DOHH2 (cell line): ENCODE measurements around the gene LGR5.

Source experiments
- H3F3A ChIP-seq: fragments of 200-600 bp; sonication (generic), shearing (Covaris generic); 2 replicates; pipeline ENCODE4 v1.6.0; 2016; ENCODE audit warnings: antibody characterized with exemption, mild to moderate bottlenecking; ENCODE audit not compliant: control insufficient read depth, insufficient read depth
- H3K27ac ChIP-seq: fragments of 200-600 bp; sonication (generic); 2 replicates; pipeline ENCODE4 v1.5.1; 2014; ENCODE audit warnings: low read depth, mild to moderate bottlenecking, low read length, moderate library complexity
- H3K27me3 ChIP-seq: fragments of 200-600 bp; sonication (generic); 2 replicates; pipeline ENCODE4 v1.6.1; 2014; ENCODE audit warnings: mild to moderate bottlenecking, low read length, mixed read lengths; ENCODE audit not compliant: control insufficient read depth
- H3K36me3 ChIP-seq: fragments of 200-600 bp; sonication (generic); 2 replicates; pipeline ENCODE4 v1.6.1; 2014; ENCODE audit warnings: mild to moderate bottlenecking, low read length, moderate library complexity, mixed read lengths; ENCODE audit not compliant: control insufficient read depth
- H3K4me1 ChIP-seq: fragments of 200-600 bp; sonication (generic); 2 replicates; pipeline ENCODE4 v1.6.1; 2014; ENCODE audit warnings: mild to moderate bottlenecking, low read length, mixed read lengths; ENCODE audit not compliant: control insufficient read depth
- H3K4me2 ChIP-seq: fragments of 200-600 bp; sonication (generic); 2 replicates; pipeline ENCODE4 v1.6.0; 2014; ENCODE audit warnings: mild to moderate bottlenecking, low read length, moderate library complexity
- H3K4me3 ChIP-seq: fragments of 200-600 bp; sonication (generic); 2 replicates; pipeline ENCODE4 v1.5.1; 2014; ENCODE audit warnings: mild to moderate bottlenecking, low read length, mixed read lengths
- H3K79me2 ChIP-seq: fragments of 200-600 bp; sonication (generic); 2 replicates; pipeline ENCODE4 v1.6.1; 2014; ENCODE audit warnings: mild to moderate bottlenecking, low read length, mixed read lengths; ENCODE audit not compliant: control insufficient read depth
- H3K9me2 ChIP-seq: fragments of 200-600 bp; sonication (generic); replicated peaks from 2 replicates; pipeline ENCODE4 v1.6.1; 2014; ENCODE audit warnings: mild to moderate bottlenecking, low read length, mixed read lengths; ENCODE audit not compliant: control insufficient read depth
- H3K9me3 ChIP-seq: fragments of 200-600 bp; sonication (generic); 2 replicates; pipeline ENCODE4 v1.6.1; 2014; ENCODE audit warnings: antibody characterized with exemption, low read length, mixed read lengths; ENCODE audit not compliant: control insufficient read depth, insufficient read depth
- H4K20me1 ChIP-seq: fragments of 200-600 bp; sonication (generic); 2 replicates; pipeline ENCODE4 v1.6.0; 2014; ENCODE audit warnings: low read depth, mild to moderate bottlenecking, antibody characterized with exemption, low read length, moderate library complexity; ENCODE audit not compliant: control insufficient read depth, insufficient read depth
- EZH2phosphoT487 ChIP-seq: fragments of 200-600 bp; sonication (generic); IDR thresholded peaks from 2 replicates; pipeline ENCODE4 v1.6.1; 2017; ENCODE audit warnings: borderline replicate concordance, mild to moderate bottlenecking, antibody characterized with exemption, low read length, moderate library complexity, mixed read lengths
- TF ChIP-seq, protein P1 (sequence below): fragments of 200-600 bp; sonication (generic); IDR thresholded peaks from one replicate; pipeline ENCODE4 v1.5.1; 2014; ENCODE audit warnings: antibody characterized with exemption, mild to moderate bottlenecking, low read depth, low read length; ENCODE audit not compliant: poor library complexity, severe bottlenecking

The LGR5 gene

DNA sequence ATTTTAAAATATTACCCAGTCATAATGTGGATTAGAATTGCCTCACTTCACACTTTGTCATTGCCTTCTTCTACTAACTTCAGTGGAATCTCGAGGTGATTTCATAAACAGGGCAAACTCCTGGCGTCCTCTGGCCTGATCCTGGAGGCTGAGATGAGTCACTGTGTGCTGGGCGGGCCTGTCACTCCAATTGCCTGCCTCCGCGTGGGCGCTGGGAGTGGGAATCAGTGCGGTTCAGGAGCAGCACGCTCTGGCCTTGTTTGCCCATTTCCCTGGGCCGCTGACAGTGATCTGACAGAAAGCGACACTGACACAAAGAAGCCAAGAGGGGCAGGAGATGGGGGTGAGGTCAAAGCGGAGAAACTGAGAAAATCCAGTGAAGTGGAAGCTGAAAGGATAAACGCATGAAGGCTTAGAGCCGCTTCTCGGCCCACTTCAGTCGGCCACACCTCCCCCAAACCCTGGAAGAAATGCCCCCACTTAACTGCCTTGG lies 29.7 kb downstream of the LGR5 start:
- Histone ChIP-seq H3K4me1 (no peaks in the 10 kb centered on the region), H3K79me2 (no peaks in the 10 kb centered on the region), H3K4me2 (no peak overlapping the region), H3K36me3 (no peaks in the 10 kb centered on the region), H3K9me3 (no peaks in the 10 kb centered on the region), H3K9me2 (no peaks in the 10 kb centered on the region), H4K20me1 (no peaks in the 10 kb centered on the region), H3K4me3 (no peak overlapping the region), H3K27ac (no peak overlapping the region), H3K27me3 (no peaks in the 10 kb centered on the region; the same call in 1 of the 2 replicates), H3F3A (no peaks in the 10 kb centered on the region)
- TF ChIP-seq, protein P1, sequence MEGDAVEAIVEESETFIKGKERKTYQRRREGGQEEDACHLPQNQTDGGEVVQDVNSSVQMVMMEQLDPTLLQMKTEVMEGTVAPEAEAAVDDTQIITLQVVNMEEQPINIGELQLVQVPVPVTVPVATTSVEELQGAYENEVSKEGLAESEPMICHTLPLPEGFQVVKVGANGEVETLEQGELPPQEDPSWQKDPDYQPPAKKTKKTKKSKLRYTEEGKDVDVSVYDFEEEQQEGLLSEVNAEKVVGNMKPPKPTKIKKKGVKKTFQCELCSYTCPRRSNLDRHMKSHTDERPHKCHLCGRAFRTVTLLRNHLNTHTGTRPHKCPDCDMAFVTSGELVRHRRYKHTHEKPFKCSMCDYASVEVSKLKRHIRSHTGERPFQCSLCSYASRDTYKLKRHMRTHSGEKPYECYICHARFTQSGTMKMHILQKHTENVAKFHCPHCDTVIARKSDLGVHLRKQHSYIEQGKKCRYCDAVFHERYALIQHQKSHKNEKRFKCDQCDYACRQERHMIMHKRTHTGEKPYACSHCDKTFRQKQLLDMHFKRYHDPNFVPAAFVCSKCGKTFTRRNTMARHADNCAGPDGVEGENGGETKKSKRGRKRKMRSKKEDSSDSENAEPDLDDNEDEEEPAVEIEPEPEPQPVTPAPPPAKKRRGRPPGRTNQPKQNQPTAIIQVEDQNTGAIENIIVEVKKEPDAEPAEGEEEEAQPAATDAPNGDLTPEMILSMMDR: no peak
- TF ChIP-seq EZH2phosphoT487: no peak

DNA sequence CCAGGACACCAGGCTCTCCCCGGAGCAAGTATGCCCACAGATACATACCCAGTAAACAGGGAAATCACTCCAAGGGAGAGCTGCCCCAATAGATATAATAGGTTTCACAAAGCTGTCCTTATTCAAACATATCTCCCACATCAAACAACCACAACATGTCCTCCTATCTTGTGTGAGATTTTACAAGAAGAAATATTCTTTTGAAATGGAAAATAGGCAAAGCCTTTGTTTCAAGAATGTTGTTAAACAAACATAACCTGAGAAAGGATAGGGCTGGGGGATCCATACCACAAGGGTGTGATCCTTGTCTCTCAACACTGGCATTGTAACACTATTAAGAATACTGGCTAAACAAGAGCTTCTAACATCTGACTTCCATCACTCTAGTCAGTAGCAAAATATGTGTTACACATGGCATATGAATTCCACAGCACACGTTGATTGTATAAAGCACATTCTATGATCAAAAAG lies 32.9 kb downstream of the LGR5 start:
- H3K9me2 ChIP-seq: no peaks in the 10 kb centered on the region
- no peaks in the 10 kb centered on the region for H3K36me3 ChIP-seq
- no peaks in the 10 kb centered on the region for H3K79me2 ChIP-seq
- H3K27ac ChIP-seq: no peak overlapping the region
- H3K4me2 ChIP-seq: no peak overlapping the region
- no peak overlapping the region for H3K4me3 ChIP-seq
- no peak for TF ChIP-seq EZH2phosphoT487
- TF ChIP-seq, protein P1: no peak
- H4K20me1 ChIP-seq: no peaks in the 10 kb centered on the region
- H3K9me3 ChIP-seq: no peaks in the 10 kb centered on the region
- peaks cover 3% of the 10 kb centered on the region; the same call in 1 of the 2 replicates for H3K27me3 ChIP-seq
- H3K4me1 ChIP-seq: no peaks in the 10 kb centered on the region
- H3F3A ChIP-seq: no peaks in the 10 kb centered on the region

- Histone ChIP-seq H3K4me1 (no peaks in the 10 kb centered on the region), H3F3A (no peaks in the 10 kb centered on the region), H4K20me1 (no peaks in the 10 kb centered on the region), H3K27me3 (0 out of 2 replicates have a peak, but pooled peaks cover 3% of the 10 kb centered on the region), H3K79me2 (no peaks in the 10 kb centered on the region), H3K9me3 (no peaks in the 10 kb centered on the region), H3K27ac (no peak overlapping the region), H3K4me2 (no peak overlapping the region), H3K9me2 (no peaks in the 10 kb centered on the region), H3K36me3 (no peaks in the 10 kb centered on the region), H3K4me3 (no peak overlapping the region)
- no peak for TF ChIP-seq EZH2phosphoT487
- TF ChIP-seq, protein P1: no peak
Measured at GRCh38 chr12:71474791-71475190, 35.2 kb downstream of the LGR5 start.
